CD14-positive monocyte (primary cell): Measurements from ENCODE around the gene FIGLA. TPM values are rescaled to one million over a fixed set of nuclear protein-coding genes. Genes with fewer than 3 reads are reported as not detected.

ENCODE experiments used
- DNase-seq, 3 donors: peaks; one replicate each; pipeline ENCODE4 v3.0.0-alpha.2; 2011 to 2022
- H2AFZ ChIP-seq: 2 replicates; pipeline ENCODE4 v1.6.0; 2012; ENCODE audit warnings: mild to moderate bottlenecking, low read depth, low read length, inconsistent platforms; ENCODE audit not compliant: insufficient read depth, poor library complexity, severe bottlenecking
- H3K27ac ChIP-seq, 2 donors: 1 replicate in 1 of 2; 2 replicates in 1 of 2; pipeline ENCODE4 v1.5.1; 2012 to 2013; ENCODE audit warnings: low read length in 2 of 2, control low read depth in 1 of 2, inconsistent platforms in 1 of 2, low read depth in 1 of 2, mild to moderate bottlenecking in 1 of 2
- H3K27me3 ChIP-seq, 2 donors: one replicate each; pipeline versions ENCODE4 v1.6.0 to v1.6.1; 2011 to 2013; ENCODE audit warnings: low read length in 2 of 2; ENCODE audit not compliant: control insufficient read depth in 2 of 2, insufficient read depth in 2 of 2
- H3K36me3 ChIP-seq, 2 donors: replicated peaks in 1 of 2; 1 replicate in 1 of 2; 2 replicates in 1 of 2; pipeline versions ENCODE4 v1.5.1 to v1.6.1; 2012 to 2013; ENCODE audit warnings: low read length in 2 of 2, control low read depth in 1 of 2, inconsistent platforms in 1 of 2, mild to moderate bottlenecking in 1 of 2; ENCODE audit not compliant: insufficient read depth in 2 of 2, control insufficient read depth in 1 of 2
- H3K4me1 ChIP-seq, 2 donors: 1 replicate in 1 of 2; 2 replicates in 1 of 2; pipeline versions ENCODE4 v1.5.1 to v1.6.1; 2012 to 2013; ENCODE audit warnings: low read length in 2 of 2, control low read depth in 1 of 2, inconsistent platforms in 1 of 2, mild to moderate bottlenecking in 1 of 2, moderate library complexity in 1 of 2; ENCODE audit not compliant: insufficient read depth in 2 of 2, control insufficient read depth in 1 of 2
- H3K4me2 ChIP-seq: replicated peaks from 2 replicates; pipeline ENCODE3; 2012; ENCODE audit warnings: low read length, moderate library complexity, mild to moderate bottlenecking; ENCODE audit not compliant: poor library complexity, severe bottlenecking; ENCODE audit errors: extremely low read depth
- H3K4me3 ChIP-seq, 3 experiments: fragments of 200-600 bp in 1 of 3; sonication (generic) in 1 of 3; replicated peaks in 1 of 3; 1 replicate in 2 of 3; 2 replicates in 1 of 3; pipeline ENCODE4 v1.5.1; 2011 to 2013; ENCODE audit warnings: low read length in 3 of 3, mild to moderate bottlenecking in 3 of 3, control low read depth in 2 of 3, low read depth in 2 of 3, inconsistent platforms in 1 of 3, moderate library complexity in 1 of 3
- H3K79me2 ChIP-seq: 2 replicates; pipeline ENCODE4 v1.6.0; 2012; ENCODE audit warnings: mild to moderate bottlenecking, control low read depth, inconsistent platforms, low read length, moderate library complexity; ENCODE audit not compliant: insufficient read depth
- H3K9ac ChIP-seq: 2 replicates; pipeline ENCODE4 v1.6.0; 2017; ENCODE audit warnings: low read length, mild to moderate bottlenecking; ENCODE audit not compliant: insufficient read depth, poor library complexity, severe bottlenecking
- H3K9me3 ChIP-seq, 2 donors: replicated peaks in 1 of 2; 1 replicate in 1 of 2; 2 replicates in 1 of 2; pipeline versions ENCODE4 v1.5.1 to v1.6.1; 2012 to 2013; ENCODE audit warnings: low read length in 2 of 2, control low read depth in 1 of 2; ENCODE audit not compliant: control insufficient read depth in 1 of 2, insufficient read depth in 1 of 2
- H4K20me1 ChIP-seq: 2 replicates; pipeline ENCODE4 v1.6.0; 2012; ENCODE audit warnings: mild to moderate bottlenecking, low read length, control low read depth, moderate library complexity; ENCODE audit not compliant: insufficient read depth
- H3K27ac Mint-ChIP-seq, 7 donors: one replicate each; pipeline ENCODE4 v1.8.0; 2020; ENCODE audit warnings: mild to moderate bottlenecking in 7 of 7, mixed read lengths in 7 of 7, moderate library complexity in 6 of 7, inconsistent platforms in 2 of 7
- H3K27me3 Mint-ChIP-seq, 3 donors: one replicate each; pipeline ENCODE4 v1.8.0; 2021 to 2022; ENCODE audit warnings: low read depth in 3 of 3, mild to moderate bottlenecking in 3 of 3, mixed read lengths in 3 of 3, moderate library complexity in 3 of 3, inconsistent platforms in 1 of 3
- H3K36me3 Mint-ChIP-seq, 2 donors: one replicate each; pipeline ENCODE4 v1.8.0; 2020; ENCODE audit warnings: mixed read lengths in 2 of 2, inconsistent platforms in 1 of 2, mild to moderate bottlenecking in 1 of 2
- H3K4me1 Mint-ChIP-seq: one replicate; pipeline ENCODE4 v1.8.0; 2020; ENCODE audit warnings: mild to moderate bottlenecking, mixed read lengths
- H3K4me3 Mint-ChIP-seq, 2 donors: one replicate each; pipeline ENCODE4 v1.8.0; 2020; ENCODE audit warnings: mild to moderate bottlenecking in 2 of 2, mixed read lengths in 2 of 2, moderate library complexity in 1 of 2
- H3K9me3 Mint-ChIP-seq, 7 donors: one replicate each; pipeline ENCODE4 v1.8.0; 2020 to 2022; ENCODE audit warnings: mixed read lengths in 7 of 7, mild to moderate bottlenecking in 6 of 7, moderate library complexity in 6 of 7, inconsistent platforms in 2 of 7
- CTCF ChIP-seq: fragments of 200-600 bp; IDR thresholded peaks from one replicate; pipeline ENCODE4 v1.8.0; 2022; ENCODE audit warnings: antibody characterized with exemption, mild to moderate bottlenecking
- WGBS: methylation state at CpG from one replicate; pipeline ENCODE4 v1.1.5; 2013; ENCODE audit warnings: missing lambda C conversion rate; ENCODE audit not compliant: insufficient coverage; 5-methylcytosine and 5-hydroxymethylcytosine counted together
- intact Hi-C, 2 donors: fragments of 100-400 bp; cut with micrococcal nuclease; formaldehyde crosslinking; loops; one replicate each; pipeline versions ENCODE4 v1.15.0 to v1.15.1; 2023
- polyA plus RNA-seq, 3 donors: library from polyadenylated mRNA; depleted of rRNA in 1 of 3; unstranded in 2 of 3; stranded (reverse) in 1 of 3; fragments of 300-500 nt in 2 of 3; fragments of >200 nt in 1 of 3; fragmentation: Illumina TruSeq in 2 of 3; gene quantifications; 1 replicate in 2 of 3; 2 replicates in 1 of 3; pipeline ENCODE4 v1.2.3, GENCODE V29; 2012 to 2021
- small RNA-seq: library from RNA; depleted of rRNA; stranded (forward); fragments of <200 nt; gene quantifications from one replicate; pipeline ENCODE3, GENCODE V24; 2012; ENCODE audit warnings: low read depth; ENCODE audit not compliant: insufficient read length

FIGLA gene
- polyA plus RNA-seq, 3 donors = 0.13 TPM; not detected in 2

GRCh38 chr2:70728128-70728527, 62.3 kb downstream of the FIGLA start:
- Histone ChIP-seq H3K79me2 (no peaks in the 10 kb centered on the region), H3K9me3 (no peaks in the 10 kb centered on the region), H3K4me2 (no peak overlapping the region), H4K20me1 (no peaks in the 10 kb centered on the region), H3K27ac (no peak overlapping the region), H3K36me3 (no peaks in the 10 kb centered on the region), H2AFZ (no peak overlapping the region), H3K4me3 (no peak overlapping the region), H3K4me1 (no peaks in the 10 kb centered on the region), H3K9ac (no peak overlapping the region), H3K27me3 (no peaks in the 10 kb centered on the region)
- no peaks in the 10 kb centered on the region for H3K4me1 Mint-ChIP-seq
- WGBS = 100% methylated on average over 2 of the region's 7 CpGs
- intact Hi-C loops = no loop called here
- no peak overlapping the region for H3K27ac Mint-ChIP-seq
- no peak for DNase-seq
- no peaks in the 10 kb centered on the region for H3K36me3 Mint-ChIP-seq
- peaks cover 0 to 2% (median 0%) of the 10 kb centered on the region in 7 donors for H3K9me3 Mint-ChIP-seq
- H3K27me3 Mint-ChIP-seq = peaks cover 9 to 13% (median 9%) of the 10 kb centered on the region in 3 donors
- no peak overlapping the region for H3K4me3 Mint-ChIP-seq
- no peak for TF ChIP-seq CTCF

Small RNAs within 50 kb of the gene (small RNA-seq; reads per million reads assigned to genes)
- gene HMGN2P21 = not detected

Other genes with a start within 250 kb of the FIGLA start
- gene TGFA, start 236.8 kb downstream of the FIGLA start, polyA plus RNA-seq = 1 to 10 TPM; 1.7 to 2.5 (median 1.7) TPM
- under 1 TPM; 0.18 to 0.56 (median 0.26) TPM for gene ADD2, start 22.4 kb downstream of the FIGLA start, polyA plus RNA-seq
- 10 to 100 TPM in 1 of 3 donors, 1 to 10 TPM in 1, under 1 TPM in 1; 0.65 to 17.0 (median 2.3) TPM for gene CLEC4F, start 30.0 kb upstream of the FIGLA start, polyA plus RNA-seq
- gene CD207, start 45.2 kb upstream of the FIGLA start, polyA plus RNA-seq = under 1 TPM in 1 of 3 donors, not detected in 2; 0.05 TPM
- gene VAX2, start 109.9 kb upstream of the FIGLA start, polyA plus RNA-seq = not detected
- not detected for gene ATP6V1B1, start 145.3 kb upstream of the FIGLA start, polyA plus RNA-seq
- gene ANKRD53, start 188.0 kb upstream of the FIGLA start, polyA plus RNA-seq = under 1 TPM in 1 of 3 donors, not detected in 2; 0.12 TPM
- 10 to 100 TPM; 20.1 to 32.2 (median 30.6) TPM for gene TEX261, start 204.2 kb upstream of the FIGLA start, polyA plus RNA-seq